Raji (cell line): ENCODE data around the gene MGAT4A.

Source experiments
- POLR2A ChIP-seq: IDR thresholded peaks from 2 replicates; pipeline ENCODE4 v1.6.1; 2011; ENCODE audit warnings: low read depth, low read length, control low read depth; ENCODE audit not compliant: insufficient read depth

The MGAT4A gene

GRCh38 chr2:98726205-98726604 is 4.7 kb downstream of the MGAT4A start:
- no peak for TF ChIP-seq POLR2A

- no peak for TF ChIP-seq POLR2A
These were observed 10.6 kb downstream of the MGAT4A start for GRCh38 chr2:98720286-98720685.

GRCh38 chr2:98717621-98718020 is 13.3 kb downstream of the MGAT4A start:
- no peak for TF ChIP-seq POLR2A

- no peak for TF ChIP-seq POLR2A
These were observed 14.1 kb downstream of the MGAT4A start for GRCh38 chr2:98716786-98717185.

GRCh38 chr2:98715812-98716451 is 15.0 kb downstream of the MGAT4A start:
- TF ChIP-seq POLR2A, result no peak

GRCh38 chr2:98713332-98714015 is 17.5 kb downstream of the MGAT4A start:
- TF ChIP-seq POLR2A, result no peak

GRCh38 chr2:98712145-98712544 is 18.8 kb downstream of the MGAT4A start:
- no peak for TF ChIP-seq POLR2A

GRCh38 chr2:98711506-98711905 is 19.4 kb downstream of the MGAT4A start:
- TF ChIP-seq POLR2A, result no peak

GRCh38 chr2:98710734-98711133 is 20.2 kb downstream of the MGAT4A start:
- TF ChIP-seq POLR2A, result no peak

GRCh38 chr2:98709535-98709934 is 21.4 kb downstream of the MGAT4A start:
- no peak for TF ChIP-seq POLR2A

GRCh38 chr2:98708396-98709186 is 22.3 kb downstream of the MGAT4A start:
- no peak for TF ChIP-seq POLR2A

GRCh38 chr2:98706591-98706990 is 24.3 kb downstream of the MGAT4A start:
- no peak for TF ChIP-seq POLR2A

- no peak for TF ChIP-seq POLR2A
These were observed 25.7 kb downstream of the MGAT4A start for GRCh38 chr2:98705333-98705617.

GRCh38 chr2:98704499-98705332 is 26.2 kb downstream of the MGAT4A start:
- no peak for TF ChIP-seq POLR2A

- no peak for TF ChIP-seq POLR2A
These were observed 27.2 kb downstream of the MGAT4A start for GRCh38 chr2:98703738-98704137.
